HS-5 (cell line): ENCODE results near the gene PIAS4.
"Not testable (repeated sequence)": the region's sequence is repeated elsewhere in the genome, so short reads cannot be mapped to it uniquely, and the experiment has no call there.

Experiments
- DNase-seq: peaks from one replicate; pipeline ENCODE4 v3.0.0-alpha.2; 2012; ENCODE audit warnings: low read depth

Gene PIAS4, protein sequence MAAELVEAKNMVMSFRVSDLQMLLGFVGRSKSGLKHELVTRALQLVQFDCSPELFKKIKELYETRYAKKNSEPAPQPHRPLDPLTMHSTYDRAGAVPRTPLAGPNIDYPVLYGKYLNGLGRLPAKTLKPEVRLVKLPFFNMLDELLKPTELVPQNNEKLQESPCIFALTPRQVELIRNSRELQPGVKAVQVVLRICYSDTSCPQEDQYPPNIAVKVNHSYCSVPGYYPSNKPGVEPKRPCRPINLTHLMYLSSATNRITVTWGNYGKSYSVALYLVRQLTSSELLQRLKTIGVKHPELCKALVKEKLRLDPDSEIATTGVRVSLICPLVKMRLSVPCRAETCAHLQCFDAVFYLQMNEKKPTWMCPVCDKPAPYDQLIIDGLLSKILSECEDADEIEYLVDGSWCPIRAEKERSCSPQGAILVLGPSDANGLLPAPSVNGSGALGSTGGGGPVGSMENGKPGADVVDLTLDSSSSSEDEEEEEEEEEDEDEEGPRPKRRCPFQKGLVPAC

DNA sequence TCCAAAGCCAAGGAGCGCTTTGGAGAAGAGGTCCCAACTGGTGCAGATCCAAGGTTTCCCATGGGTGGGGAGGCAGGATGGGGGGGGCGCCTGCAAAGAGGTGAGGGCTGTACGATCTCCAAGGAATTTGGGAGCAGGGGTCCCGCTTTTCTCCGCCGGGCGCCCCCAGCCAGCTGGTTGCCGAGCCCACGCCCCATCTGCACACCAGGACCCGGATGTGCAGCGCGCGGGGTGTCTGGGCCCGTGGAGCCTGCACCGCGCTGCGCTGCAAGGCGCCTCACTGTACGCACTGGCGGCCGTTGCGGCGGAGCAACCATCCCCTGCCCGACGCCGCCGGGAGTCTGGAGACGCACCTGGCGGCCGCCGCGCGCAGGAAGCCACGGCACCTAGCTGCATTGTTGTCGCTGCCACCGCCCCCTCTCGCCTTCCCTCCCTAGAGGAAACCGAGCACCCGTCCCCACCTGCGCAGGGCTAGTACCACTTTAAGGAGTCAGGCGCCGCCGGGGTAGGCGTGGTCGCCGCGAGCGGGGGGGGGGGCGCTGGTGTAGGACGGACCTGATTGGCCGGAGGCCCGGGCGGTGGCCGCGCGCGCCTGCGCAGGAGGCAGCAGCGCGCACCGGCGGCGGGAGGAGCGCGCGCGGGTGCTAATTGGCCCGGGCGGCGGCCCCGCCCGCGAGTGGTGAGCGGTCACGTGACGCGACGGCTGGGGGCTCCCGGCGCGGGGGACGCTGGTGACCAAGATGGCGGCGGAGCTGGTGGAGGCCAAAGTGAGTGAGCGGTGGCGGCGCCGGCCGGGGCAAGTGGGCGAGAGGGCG lies at the start of gene PIAS4:
TSS of gene PIAS4 (plus strand) at position 716 of the 815 bp plus-strand sequence. CDS start at position 741, 25 bp downstream.
- peak; percentile 78 for DNase-seq

- DNase-seq: no peak
Measured at GRCh38 chr19:3958836-3959765, 48.4 kb upstream of the PIAS4 start.

GRCh38 chr19:3959766-3960131 lies 47.8 kb upstream of the PIAS4 start:
- DNase-seq: no peak

- no peak for DNase-seq
Measured at GRCh38 chr19:3961007-3961406, 46.5 kb upstream of the PIAS4 start.

DNA sequence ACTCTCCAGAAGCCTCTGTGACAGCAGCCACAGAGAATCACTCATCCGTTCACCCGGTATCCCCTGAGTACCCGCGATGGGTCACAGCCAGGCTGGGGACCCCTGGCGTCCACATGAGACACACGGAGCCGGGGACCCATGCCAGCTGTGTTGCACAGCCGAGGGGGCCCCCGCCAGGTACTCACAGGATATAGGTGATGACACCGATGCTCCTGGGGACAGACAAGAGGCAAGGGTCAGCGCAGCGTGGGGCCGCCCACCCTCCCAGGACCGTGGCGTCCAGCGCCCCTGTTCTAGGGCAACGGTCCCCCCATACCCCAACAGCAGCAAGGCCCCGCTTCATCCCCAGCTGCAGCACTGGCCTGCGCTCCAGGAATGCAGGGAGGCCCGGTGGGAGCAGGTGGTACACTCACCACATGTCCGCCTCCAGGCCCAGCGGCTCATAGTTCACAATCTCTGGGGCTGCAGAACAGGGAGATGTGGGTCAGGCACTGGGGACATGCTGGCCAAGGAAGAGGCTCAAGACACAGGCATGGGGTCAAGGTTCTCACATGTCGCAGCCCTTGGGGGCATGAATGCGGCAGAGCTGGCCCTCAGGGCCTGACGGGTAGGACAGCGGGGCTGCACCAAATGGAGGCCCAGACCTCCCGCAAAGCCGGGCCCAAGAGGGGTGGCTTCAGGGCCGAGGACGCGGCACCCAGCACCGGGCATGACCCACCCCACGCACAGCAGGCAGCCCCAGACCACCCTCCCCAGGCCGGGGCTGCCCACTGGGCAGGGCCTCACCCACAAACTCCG lies 43.9 kb upstream of the PIAS4 start:
- DNase-seq: no peak

DNA sequence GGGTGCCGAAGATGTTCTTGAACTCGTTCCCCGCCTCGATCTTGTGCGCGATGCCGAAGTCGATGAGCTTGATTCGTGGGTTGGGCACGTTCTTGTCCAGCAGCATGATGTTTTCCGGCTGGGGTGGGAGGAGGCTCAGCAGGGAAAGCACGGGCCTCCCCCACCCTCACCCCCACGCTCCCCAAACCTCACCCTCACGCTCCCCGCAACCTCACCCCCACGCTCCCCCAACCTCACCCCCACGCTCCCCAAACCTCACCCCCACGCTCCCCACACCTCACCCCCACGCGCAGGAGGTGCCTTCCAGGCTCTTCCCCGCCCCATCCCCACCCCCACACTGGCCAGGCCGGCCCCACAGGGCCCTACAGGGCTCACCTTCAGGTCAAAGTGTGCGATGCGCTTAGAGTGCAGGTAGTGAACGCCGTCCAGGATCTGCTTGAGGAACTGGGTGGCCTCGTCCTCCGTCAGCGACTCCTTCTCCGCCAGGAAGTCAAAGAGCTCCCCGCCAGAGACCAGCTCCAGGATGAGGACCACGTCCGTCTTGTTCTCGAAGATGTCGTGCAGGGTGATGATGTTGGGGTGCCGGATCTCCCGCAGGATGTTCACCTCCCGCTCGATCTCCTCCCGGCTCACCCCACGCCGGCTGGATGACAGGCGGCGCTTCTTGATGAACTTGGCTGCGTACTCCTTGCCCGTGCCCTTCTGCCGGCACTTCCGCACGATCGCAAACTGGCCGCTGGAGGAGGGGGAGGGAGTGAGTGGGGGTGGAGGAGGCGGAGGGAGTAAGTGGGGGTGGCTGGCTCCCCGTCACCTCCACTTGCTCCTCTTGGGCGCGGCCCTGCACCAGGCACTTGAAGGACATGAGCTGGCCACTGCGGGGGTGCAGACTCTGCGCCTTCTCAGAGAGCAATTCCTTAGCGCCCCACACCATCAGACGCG lies 43.0 kb upstream of the PIAS4 start:
- DNase-seq: no peak

- no peak for DNase-seq
Measured at GRCh38 chr19:3966051-3967017, 41.2 kb upstream of the PIAS4 start.

DNA sequence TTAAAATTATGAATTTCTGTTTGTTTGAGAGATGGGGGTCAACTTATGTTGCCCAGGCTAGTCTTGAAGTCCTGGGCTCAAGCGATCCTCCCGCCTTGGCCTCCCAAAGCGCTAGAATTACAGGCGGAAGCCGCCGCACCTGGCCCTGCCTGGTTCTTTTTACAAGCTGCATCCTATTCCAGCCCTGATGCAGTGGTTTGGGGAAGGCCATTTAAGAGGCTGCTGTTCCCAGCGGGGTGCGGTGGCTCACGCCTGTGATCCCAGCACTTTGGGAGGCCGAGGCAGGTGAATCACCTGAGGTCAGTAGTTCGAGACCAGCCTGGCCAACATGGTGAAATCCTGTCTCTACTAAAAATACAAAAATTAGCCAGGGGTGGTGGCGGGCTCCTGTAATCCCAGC lies 39.6 kb upstream of the PIAS4 start:
- DNase-seq: not testable (repeated sequence)

DNA sequence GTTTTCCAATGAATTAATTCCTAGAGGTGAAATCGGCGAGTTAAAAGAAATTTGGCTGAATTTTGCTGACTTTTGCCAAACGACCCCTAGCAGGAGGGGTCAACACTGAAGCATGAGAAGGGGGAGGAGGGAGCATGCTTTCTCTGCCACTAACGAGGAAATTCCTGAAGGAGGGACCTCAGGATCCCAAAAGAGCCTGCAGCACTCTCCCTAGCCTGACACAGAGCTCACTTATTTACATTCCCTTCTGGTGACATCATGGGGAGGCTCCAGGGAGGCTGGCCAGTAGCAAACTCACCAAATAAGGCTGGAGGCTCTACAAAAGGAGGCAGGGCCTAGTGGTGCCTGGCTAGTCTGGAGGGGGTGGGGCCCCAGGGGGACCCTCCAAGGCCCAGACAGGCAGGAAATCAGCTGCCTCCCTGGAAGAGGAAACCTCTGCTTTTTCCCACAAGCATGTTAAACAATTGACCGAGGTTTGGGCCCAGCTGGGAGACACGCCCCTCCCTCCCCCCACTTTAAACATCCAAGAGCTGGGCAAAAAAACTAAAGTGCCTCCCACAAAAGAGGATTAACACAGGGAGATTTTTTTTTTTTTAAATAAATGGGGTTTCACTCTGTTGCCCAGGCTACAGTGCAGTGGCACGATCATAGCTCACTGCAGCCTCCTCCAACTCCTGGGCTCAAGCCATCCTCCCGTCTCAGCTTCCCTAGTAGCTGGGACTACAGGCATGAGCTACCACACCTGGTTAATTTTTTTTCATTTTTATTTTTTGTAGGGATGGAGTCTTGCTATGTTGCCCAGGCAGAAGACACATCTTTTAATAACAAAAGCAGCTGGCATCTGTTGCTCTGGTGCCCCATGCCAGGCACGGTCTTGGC lies 38.7 kb upstream of the PIAS4 start:
- DNase-seq: peak; percentile 100

GRCh38 chr19:3969435-3970312 lies 37.9 kb upstream of the PIAS4 start:
- DNase-seq: peak; percentile 89

- no peak for DNase-seq
Measured at GRCh38 chr19:3970313-3970807, 37.2 kb upstream of the PIAS4 start.

DNA sequence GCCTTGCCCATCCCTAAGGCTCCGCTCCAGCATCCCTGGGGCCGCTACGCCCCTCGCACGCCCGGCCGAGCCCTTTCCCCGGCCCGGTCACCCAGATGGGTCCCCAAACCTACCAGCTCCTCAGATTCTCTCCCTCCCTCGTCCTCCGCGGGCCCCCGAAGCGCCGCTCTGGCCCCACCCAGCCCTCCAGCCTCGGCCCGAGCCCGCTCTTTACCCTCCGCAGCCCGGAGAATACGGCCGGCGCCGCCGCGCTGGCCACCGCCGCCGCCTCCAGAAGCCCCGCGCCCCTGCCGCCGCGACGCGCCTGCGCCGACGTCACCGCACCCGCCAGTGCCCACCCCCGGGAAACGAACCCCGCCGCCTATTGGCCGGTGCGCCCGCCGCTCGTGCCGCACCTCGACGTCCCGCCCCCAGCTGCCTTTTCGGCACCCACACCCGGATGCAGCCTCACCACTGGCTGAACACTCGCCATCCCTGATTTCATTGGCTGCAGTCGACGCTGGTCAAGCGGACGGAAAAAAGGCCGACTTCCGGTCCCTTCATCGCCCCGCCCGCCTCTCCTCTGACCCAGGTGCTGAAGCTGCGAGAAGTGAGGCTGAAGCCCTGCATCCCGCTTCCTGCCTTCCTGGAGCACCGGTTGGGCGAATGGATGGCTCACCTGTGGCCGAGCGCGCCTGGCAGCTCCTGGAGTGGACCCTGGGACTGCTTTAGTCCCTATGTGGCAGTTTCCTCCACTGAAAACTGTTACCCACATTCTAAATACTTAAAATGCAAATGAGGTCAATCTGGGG lies 36.5 kb upstream of the PIAS4 start, which contains the start of gene DAPK3:
TSS of gene DAPK3 (minus strand) at position 292 of the 791 bp plus-strand sequence. CDS start 1,364 bp downstream, outside the sequence.
- peak; percentile 97 for DNase-seq

DNA sequence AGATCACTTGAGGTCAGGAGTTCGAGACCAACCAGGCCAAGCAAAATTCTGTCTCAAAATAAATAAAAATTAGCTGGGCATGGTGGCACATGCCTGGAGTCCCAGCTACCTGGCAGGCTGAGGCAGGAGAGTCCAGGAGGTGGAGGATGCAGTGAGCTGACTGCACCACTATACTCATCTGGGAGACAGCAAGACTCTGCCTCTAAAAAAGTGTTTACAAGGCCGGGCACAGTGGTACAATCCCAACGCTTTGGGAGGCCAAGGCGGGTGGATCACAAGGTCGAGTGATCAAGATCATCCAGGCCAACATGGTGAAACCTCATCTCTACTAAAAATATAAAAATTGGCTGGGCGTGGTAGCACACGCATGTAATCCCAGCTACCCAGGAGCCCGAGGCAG lies 32.4 kb upstream of the PIAS4 start:
- no peak for DNase-seq

DNA sequence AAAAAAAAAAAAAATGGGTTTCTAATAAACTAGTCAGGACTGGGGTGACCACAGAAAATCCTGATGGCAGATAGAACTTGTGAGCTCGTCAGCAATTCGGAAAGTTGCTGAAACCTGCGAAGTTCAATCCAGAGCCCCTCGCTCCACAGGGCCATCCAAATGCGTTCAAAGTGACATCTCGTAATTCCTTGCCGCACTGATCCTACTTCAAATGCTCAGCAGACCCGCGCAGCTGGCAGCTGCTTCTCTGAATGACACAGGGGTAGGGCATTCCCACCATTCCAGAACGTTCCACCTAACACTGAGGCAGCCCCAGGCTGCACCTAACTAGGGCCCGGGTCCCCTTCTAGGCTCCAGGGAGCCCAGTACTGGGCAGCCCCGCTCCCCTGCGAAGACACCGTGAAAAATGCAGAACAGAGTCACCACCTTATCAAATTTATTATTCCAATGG lies 31.9 kb upstream of the PIAS4 start:
- no peak for DNase-seq

GRCh38 chr19:3976495-3977241 lies 30.9 kb upstream of the PIAS4 start:
- DNase-seq: no peak
